Spleen (tissue), 11 donors: ENCODE results near the gene RRP1B. TPM values are rescaled to one million over a fixed set of nuclear protein-coding genes. Genes with fewer than 3 reads are reported as not detected.

Source experiments
- DNase-seq: peaks from one replicate; pipeline ENCODE4 v3.0.0-alpha.2; 2020
- H3K27ac ChIP-seq, 8 donors: fragments of 200-600 bp; sonication (generic) in 7 of 8; 1 replicate in 4 of 8; 2 replicates in 4 of 8; pipeline versions ENCODE4 v1.5.0 to v1.8.0; 2016 to 2021; ENCODE audit warnings: inconsistent platforms in 4 of 8, mild to moderate bottlenecking in 4 of 8, moderate library complexity in 1 of 8
- H3K27me3 ChIP-seq, 7 donors: fragments of 200-600 bp; sonication (generic) in 6 of 7; replicated peaks in 1 of 7; 1 replicate in 4 of 7; 2 replicates in 3 of 7; pipeline versions ENCODE4 v1.5.0 to v1.8.0; 2016 to 2021; ENCODE audit warnings: inconsistent platforms in 3 of 7, mild to moderate bottlenecking in 1 of 7
- H3K36me3 ChIP-seq, 6 donors: fragments of 200-600 bp; sonication (generic) in 5 of 6; 1 replicate in 4 of 6; 2 replicates in 2 of 6; pipeline versions ENCODE4 v1.5.0 to v1.8.0; 2016 to 2021; ENCODE audit warnings: inconsistent platforms in 2 of 6
- H3K4me1 ChIP-seq, 6 donors: fragments of 200-600 bp; sonication (generic) in 5 of 6; 1 replicate in 3 of 6; 2 replicates in 3 of 6; pipeline versions ENCODE4 v1.5.0 to v1.8.0; 2016 to 2021; ENCODE audit warnings: inconsistent platforms in 3 of 6
- H3K4me3 ChIP-seq, 8 donors: fragments of 200-600 bp; sonication (generic) in 7 of 8; 1 replicate in 4 of 8; 2 replicates in 4 of 8; pipeline versions ENCODE4 v1.5.0 to v1.8.0; 2016 to 2021; ENCODE audit warnings: inconsistent platforms in 4 of 8, mild to moderate bottlenecking in 4 of 8, moderate library complexity in 2 of 8
- H3K9me3 ChIP-seq, 8 donors: fragments of 200-600 bp; sonication (generic) in 7 of 8; 1 replicate in 4 of 8; 2 replicates in 4 of 8; pipeline versions ENCODE4 v1.5.0 to v1.8.0; 2016 to 2021; ENCODE audit warnings: inconsistent platforms in 4 of 8
- POLR2A ChIP-seq, 3 donors: fragments of 450-650 bp; IDR thresholded peaks; one replicate each; pipeline ENCODE4 v1.5.1; 2017; ENCODE audit warnings: antibody characterized with exemption in 3 of 3, mild to moderate bottlenecking in 1 of 3
- POLR2AphosphoS5 ChIP-seq, 3 donors: sonication (generic); formaldehyde crosslinking; IDR thresholded peaks; one replicate each; pipeline ENCODE4 v1.5.1; 2017; ENCODE audit warnings: antibody characterized with exemption in 3 of 3
- WGBS, 5 donors: extraction: QIAGEN DNeasy Blood & Tissue Kit in 3 of 5; methylation state at CpG; one replicate each; pipeline versions ENCODE4 v1.1.5 to v1.1.7; 2013 to 2018; 5-methylcytosine and 5-hydroxymethylcytosine counted together
- intact Hi-C: fragments of 100-400 bp; cut with DNase I; formaldehyde crosslinking; loops from one replicate; pipeline ENCODE4 v1.15.0; 2023; ENCODE audit warnings: low total_unique reads
- polyA plus RNA-seq, 3 donors: library from polyadenylated mRNA; stranded (reverse); fragments of 200-250 nt; gene quantifications; one replicate each; pipeline ENCODE4 v1.2.1, GENCODE V29; 2013
- total RNA-seq, 7 donors: library from RNA; depleted of rRNA in 3 of 7; stranded (reverse); fragments of >200 nt in 3 of 7; fragmentation: NEBNext Ultra II Directional in 4 of 7; extraction: Animal tissue kit (Norgen Biotek cat#: 25700) in 4 of 7; gene quantifications; one replicate each; pipeline versions ENCODE4 v1.1.0 to v1.2.1, GENCODE V29; 2016 to 2021
- TF ChIP-seq, protein P1 (sequence below), 11 experiments: fragments of 200-600 bp in 7 of 11; fragments of 450-650 bp in 4 of 11; sonication (generic) in 4 of 11; IDR thresholded peaks in 8 of 11; conservative IDR thresholded peaks in 3 of 11; 1 replicate in 7 of 11; 2 replicates in 4 of 11; pipeline versions ENCODE4 v1.4.0 to v1.8.0; 2016 to 2021; ENCODE audit warnings: antibody characterized with exemption in 11 of 11, inconsistent platforms in 4 of 11, mild to moderate bottlenecking in 1 of 11
- donor health status: healthy with polysubstance abuse.
- donor health status: DM: no; HTN: no; CAD: no; lungs with moderate emphysema.
- donor health status: DM: no; HTN: no; CAD: no.
- donor health status: Bipolar disorder and iron deficiency.
- donor health status: healthy.
- donor health status: DM: no; HTN: no; CAD: no.
- donor health status: DM: yes; HTN: yes; CAD: no.

RRP1B gene
- total and polyA plus RNA-seq, 10 donors = 7.9 to 28.9 (median 25.4) TPM

DNA sequence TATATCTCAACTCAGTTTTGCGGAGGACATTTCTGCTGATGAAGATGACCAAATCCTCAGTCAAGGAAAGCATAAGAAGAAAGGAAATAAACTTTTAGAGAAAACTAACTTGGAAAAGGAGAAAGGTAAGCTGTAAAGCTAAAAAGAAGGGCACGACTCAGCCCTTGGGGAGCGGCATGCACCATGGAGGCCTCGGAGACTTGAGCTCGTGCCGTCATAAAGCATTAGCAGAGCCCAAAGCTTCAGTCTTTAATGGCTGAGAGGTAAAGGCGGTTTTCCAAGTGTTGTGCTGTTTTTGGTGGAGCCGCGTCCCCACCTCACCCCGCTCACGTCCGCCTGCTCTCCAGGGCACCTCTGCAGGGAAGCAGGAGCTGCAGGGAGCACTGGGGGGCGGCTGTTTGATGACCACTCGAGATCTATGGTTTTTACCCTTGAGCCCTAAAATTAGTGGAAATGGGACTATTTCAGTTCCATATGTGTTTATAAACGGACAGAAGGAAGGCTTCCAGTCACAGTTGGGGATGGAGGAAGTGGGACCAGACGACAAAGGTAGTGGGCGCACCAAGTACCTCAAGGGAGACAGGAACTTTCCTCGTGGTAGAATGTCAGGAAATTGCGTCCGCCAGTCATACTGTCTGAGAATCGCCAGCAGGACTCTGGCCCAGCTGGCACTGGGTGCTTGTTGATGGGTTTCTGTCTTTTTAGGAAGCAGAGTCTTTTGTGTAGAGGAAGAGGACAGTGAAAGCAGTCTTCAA is 27.6 kb downstream of the RRP1B start:
- peaks cover 6 to 100% (median 96%) of the 10 kb centered on the region in 6 donors for H3K36me3 ChIP-seq
- intact Hi-C loops = no loop called here
- peaks cover 0 to 27% (median 12%) of the 10 kb centered on the region in 6 donors for H3K4me1 ChIP-seq
- no peak overlapping the region for H3K4me3 ChIP-seq
- WGBS, 5 donors = 81 to 92% (median 86%) methylated on average over 21 of the region's 21 CpGs
- TF ChIP-seq POLR2A (IDR thresholded peaks at IDR 0.05) = no peak
- TF ChIP-seq POLR2AphosphoS5 (IDR thresholded peaks at IDR 0.05) = no peak
- TF ChIP-seq, protein P1, sequence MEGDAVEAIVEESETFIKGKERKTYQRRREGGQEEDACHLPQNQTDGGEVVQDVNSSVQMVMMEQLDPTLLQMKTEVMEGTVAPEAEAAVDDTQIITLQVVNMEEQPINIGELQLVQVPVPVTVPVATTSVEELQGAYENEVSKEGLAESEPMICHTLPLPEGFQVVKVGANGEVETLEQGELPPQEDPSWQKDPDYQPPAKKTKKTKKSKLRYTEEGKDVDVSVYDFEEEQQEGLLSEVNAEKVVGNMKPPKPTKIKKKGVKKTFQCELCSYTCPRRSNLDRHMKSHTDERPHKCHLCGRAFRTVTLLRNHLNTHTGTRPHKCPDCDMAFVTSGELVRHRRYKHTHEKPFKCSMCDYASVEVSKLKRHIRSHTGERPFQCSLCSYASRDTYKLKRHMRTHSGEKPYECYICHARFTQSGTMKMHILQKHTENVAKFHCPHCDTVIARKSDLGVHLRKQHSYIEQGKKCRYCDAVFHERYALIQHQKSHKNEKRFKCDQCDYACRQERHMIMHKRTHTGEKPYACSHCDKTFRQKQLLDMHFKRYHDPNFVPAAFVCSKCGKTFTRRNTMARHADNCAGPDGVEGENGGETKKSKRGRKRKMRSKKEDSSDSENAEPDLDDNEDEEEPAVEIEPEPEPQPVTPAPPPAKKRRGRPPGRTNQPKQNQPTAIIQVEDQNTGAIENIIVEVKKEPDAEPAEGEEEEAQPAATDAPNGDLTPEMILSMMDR (IDR thresholded peaks at IDR 0.05 in 8 of 11, conservative IDR thresholded peaks at IDR 0.05 in 3 of 11) = no peak
- peak; percentile 46 for DNase-seq
- no peak overlapping the region for H3K27ac ChIP-seq
- H3K27me3 ChIP-seq = no peaks in the 10 kb centered on the region
- no peaks in the 10 kb centered on the region for H3K9me3 ChIP-seq

DNA sequence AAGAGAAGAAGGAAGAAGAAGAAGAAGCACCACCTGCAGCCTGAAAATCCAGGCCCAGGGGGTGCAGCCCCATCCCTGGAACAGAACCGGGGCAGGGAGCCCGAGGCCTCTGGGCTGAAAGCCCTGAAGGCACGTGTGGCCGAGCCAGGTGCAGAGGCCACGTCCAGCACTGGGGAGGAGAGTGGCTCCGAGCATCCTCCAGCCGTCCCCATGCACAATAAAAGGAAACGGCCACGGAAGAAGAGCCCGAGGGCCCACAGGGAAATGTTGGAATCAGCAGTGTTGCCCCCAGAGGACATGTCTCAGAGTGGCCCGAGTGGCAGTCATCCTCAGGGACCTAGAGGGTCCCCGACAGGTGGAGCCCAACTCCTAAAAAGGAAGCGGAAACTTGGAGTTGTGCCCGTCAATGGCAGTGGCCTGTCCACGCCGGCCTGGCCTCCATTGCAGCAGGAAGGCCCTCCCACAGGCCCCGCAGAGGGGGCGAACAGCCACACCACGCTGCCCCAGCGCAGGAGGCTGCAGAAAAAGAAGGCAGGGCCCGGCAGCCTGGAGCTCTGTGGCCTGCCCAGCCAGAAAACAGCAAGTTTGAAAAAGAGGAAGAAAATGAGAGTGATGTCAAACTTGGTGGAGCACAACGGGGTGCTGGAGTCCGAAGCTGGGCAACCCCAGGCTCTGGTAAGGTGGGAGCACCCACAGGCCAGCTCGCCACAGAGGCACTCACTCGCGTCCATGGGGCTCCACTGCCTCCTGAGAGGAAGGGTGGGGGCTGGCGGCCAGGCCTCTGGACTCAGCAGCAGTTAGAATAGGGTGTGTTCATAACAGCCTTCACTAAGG is 28.4 kb downstream of the RRP1B start:
- H3K27ac ChIP-seq = peak overlapping the region in 3 of 8 donors; percentile 26 to 34 (median 31)
- H3K27me3 ChIP-seq = no peaks in the 10 kb centered on the region
- H3K36me3 ChIP-seq = peaks cover 4 to 100% (median 97%) of the 10 kb centered on the region in 6 donors
- intact Hi-C loops = no loop called here
- TF ChIP-seq, protein P1 (IDR thresholded peaks at IDR 0.05 in 8 of 11, conservative IDR thresholded peaks at IDR 0.05 in 3 of 11) = no peak
- peak in 1 of 3 donors; percentile 47 for TF ChIP-seq POLR2AphosphoS5 (IDR thresholded peaks at IDR 0.05)
- peak; percentile 76 for DNase-seq
- H3K4me3 ChIP-seq = no peak overlapping the region
- H3K9me3 ChIP-seq = no peaks in the 10 kb centered on the region
- WGBS, 5 donors = 76 to 84% (median 80%) methylated on average over 27 of the region's 27 CpGs
- peaks cover 0 to 27% (median 12%) of the 10 kb centered on the region in 6 donors for H3K4me1 ChIP-seq

DNA sequence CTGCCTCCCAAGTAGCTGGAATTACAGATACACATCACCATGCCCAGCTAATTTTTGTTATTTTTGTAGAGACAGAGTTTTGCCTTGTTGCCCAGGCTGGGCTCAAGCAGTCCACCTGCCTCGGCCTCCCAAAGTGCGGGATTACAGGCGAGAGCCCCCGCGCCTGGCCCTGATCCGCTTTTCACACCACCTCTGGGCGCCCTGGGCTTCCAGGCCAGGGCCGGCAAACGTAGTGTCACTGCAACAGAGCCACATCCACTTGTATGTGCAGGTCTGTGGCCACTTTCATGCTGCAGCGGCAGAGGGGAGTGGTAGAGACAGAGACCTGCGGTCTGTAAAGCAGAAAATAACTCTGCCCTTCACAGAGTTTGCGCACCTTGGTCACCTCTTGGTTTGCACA is 29.5 kb downstream of the RRP1B start:
- Histone ChIP-seq H3K36me3 (peaks cover 4 to 100% (median 97%) of the 10 kb centered on the region in 6 donors), H3K4me1 (peaks cover 0 to 27% (median 12%) of the 10 kb centered on the region in 6 donors), H3K9me3 (no peaks in the 10 kb centered on the region), H3K27me3 (no peaks in the 10 kb centered on the region), H3K4me3 (no peak overlapping the region), H3K27ac (no peak overlapping the region)
- TF ChIP-seq, protein P1 (IDR thresholded peaks at IDR 0.05 in 8 of 11, conservative IDR thresholded peaks at IDR 0.05 in 3 of 11) = no peak
- no peak for TF ChIP-seq POLR2AphosphoS5 (IDR thresholded peaks at IDR 0.05)
- no peak for TF ChIP-seq POLR2A (IDR thresholded peaks at IDR 0.05)
- intact Hi-C loops = no loop called here
- peak; percentile 51 for DNase-seq
- WGBS, 5 donors = 94 to 98% (median 95%) methylated on average over 11 to 12 of the region's 12 CpGs
